GM21423 (cell line): ENCODE measurements around the gene TMEM266.

ENCODE experiments used
- ATAC-seq: cut with Tn5 transposase; IDR thresholded peaks from one replicate; pipeline ENCODE4 v1.9.1; 2021; ENCODE audit warnings: mild to moderate bottlenecking, moderate library complexity; ENCODE audit not compliant: unreplicated experiment

Gene TMEM266

DNA sequence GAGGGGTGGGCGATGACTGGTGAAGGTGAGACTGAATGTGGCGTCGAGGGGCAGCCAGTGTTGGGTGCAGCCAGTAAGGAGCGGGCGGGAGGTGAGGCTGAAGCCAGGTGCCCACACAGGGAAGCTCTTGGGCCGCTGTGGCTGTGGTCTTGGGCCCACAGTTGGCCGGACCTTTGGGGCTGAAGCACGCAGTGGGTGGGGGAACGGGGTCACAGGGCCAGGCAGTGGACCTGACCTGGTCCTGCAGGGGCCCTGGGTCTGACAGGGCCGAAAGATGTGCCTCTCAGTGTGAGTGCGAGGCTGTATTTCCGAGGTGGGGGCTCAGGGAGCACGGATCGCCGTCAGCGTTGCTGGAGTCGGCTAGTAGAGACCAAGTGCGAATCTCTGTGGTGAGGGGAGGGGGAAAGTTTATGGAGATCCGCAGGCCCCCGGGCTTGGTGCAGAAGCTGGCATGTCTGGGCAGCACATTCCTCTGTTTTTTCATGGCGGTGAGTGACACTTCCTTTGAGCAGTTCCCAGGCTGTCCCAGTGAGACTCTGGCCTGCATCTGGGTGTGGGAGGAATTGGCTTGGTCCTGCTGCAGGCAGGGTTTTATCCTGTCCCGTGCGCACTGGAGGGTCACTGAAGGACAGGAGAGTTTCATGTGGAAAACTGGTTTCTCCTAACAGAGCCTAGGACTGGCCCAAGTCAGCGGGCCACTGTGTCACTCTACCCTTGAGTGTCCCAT lies 100.8 kb downstream of the TMEM266 start:
- no peak for ATAC-seq

- no peak for ATAC-seq
These were observed 101.6 kb downstream of the TMEM266 start for GRCh38 chr15:76161153-76162035.

DNA sequence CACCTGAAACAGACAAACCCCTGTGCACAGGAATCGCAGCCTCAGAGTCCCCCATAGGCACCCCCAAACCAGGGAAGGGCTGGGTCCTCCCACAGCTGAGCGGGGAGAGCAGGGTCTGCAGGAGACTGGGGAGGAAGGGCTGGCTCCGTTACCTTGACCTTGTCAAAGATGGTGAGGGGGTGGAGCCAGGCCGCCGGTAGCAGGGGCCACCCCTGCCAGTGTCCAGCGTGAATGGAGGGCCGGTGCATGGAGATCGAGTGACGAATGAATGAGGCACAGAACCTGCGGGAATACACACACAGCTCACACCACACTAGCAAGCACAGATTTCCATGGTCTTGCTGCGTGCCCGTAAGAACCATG lies 102.2 kb downstream of the TMEM266 start:
- no peak for ATAC-seq

- ATAC-seq: no peak
These were observed 103.1 kb downstream of the TMEM266 start for GRCh38 chr15:76162784-76163456.

DNA sequence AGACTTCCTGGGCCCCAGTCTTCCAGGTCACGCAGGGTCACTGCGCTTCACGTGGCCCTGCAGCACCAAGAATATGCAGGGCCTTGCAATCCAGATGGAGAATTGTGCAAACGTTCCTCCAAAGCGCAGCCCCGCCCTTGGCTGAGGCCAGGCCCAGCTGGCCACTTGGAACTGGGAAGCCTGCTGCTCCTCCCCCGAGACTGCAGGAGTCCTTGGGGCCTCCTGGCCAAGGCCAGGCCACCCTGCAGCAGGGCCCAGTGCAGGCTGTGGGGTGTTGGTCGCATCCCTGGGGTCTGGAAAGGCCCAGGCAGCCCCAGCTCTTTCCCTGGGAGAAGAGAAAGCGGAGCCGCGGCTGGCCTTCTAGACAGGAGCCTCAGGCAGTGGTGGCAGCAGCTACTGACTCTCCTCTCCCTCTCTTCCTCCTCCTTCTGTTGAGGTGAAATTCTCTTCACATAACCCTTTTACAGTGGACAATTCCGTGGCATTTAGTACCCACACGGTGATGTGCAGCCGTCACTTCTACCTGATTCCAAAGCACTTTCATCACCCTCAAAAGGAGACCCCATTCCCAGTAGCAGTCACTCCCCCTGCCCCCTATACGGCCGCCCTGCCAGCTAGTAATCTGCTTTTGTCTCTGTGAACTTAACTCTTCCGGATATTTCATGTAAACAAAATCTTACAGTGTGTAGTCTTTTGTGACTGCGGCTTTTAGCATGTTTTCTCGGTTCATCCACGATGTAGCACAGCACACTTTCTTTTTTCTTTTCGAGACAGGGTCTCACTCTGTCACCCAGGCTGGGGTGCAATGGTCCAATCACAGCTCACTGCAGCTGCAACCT lies 103.9 kb downstream of the TMEM266 start:
- ATAC-seq: no peak

DNA sequence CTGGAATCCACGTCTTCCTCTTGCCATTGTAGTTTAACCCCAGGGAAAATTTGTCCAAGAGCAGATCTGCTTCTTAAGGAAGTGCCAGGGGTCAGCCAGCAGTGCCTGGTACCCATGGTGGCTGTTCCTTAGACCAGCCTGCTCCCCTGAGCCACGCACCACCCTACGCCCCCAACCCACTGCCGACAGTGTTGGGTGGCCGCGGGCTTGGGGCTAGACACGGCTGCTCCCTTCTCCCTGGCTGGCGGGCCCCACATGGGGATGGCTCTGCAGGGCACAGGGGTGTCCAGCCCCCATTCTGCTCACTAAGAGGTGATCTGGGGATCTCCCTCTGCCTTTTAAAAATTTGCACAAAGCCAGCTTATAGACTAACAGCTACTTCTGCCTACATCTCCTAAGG lies 104.8 kb downstream of the TMEM266 start:
- no peak for ATAC-seq

- ATAC-seq: no peak
These were observed 106.2 kb downstream of the TMEM266 start for GRCh38 chr15:76165951-76166350.

- ATAC-seq: no peak
These were observed 108.6 kb downstream of the TMEM266 start for GRCh38 chr15:76168237-76168984.

DNA sequence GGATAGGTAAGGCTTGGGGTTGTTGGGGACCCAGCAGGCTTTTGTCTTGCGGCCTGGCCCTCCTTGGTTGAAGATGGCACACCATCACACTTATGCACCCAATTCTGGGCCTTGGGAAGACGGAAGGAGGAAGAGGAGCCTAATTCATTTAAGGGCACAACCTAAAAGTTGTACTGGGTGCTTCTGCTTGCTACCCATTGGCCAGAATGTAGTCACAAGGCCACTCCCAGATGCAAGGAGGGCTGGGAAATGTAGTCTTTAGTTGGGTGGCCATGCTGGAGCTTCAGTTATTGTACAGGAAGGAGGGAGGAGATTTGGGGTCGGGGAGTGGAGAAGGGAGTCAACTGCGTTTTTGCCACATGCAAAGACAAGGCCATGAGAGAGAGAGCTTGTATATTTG lies 109.2 kb downstream of the TMEM266 start:
- no peak for ATAC-seq

- no peak for ATAC-seq
These were observed 110.4 kb downstream of the TMEM266 start for GRCh38 chr15:76169911-76170800.

GRCh38 chr15:76172782-76173181 lies 113.0 kb downstream of the TMEM266 start:
- ATAC-seq: no peak

DNA sequence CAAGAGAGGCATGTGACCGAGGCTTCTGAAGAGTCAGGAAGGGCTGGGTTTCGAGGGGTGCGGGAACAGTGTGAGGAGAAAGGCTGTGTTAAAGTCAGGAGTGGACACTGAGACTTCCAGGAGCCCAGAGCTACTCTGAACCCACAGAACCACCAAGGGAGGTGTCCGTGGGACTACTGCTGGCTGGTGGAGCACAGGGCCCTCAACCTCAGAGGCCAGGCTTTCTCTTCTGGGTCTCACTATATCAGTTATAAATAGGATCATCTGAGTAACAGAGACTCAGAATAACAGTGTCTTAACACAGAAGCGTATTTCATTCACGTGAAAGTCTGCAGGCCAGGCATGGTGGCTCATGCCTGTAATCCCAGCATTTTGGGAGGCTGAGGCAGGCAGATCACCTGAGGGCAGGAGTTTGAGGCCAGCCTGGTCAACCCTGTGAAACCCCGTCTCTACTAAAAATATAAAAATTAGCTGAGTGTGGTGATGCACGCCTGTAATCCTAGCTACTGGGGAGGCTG lies 113.6 kb downstream of the TMEM266 start:
- no peak for ATAC-seq

GRCh38 chr15:76174654-76175053 lies 114.9 kb downstream of the TMEM266 start:
- ATAC-seq: no peak

GRCh38 chr15:76175442-76175841 lies 115.7 kb downstream of the TMEM266 start:
- no peak for ATAC-seq

- no peak for ATAC-seq
These were observed 116.3 kb downstream of the TMEM266 start for GRCh38 chr15:76176059-76176458.

GRCh38 chr15:76176487-76177085 lies 116.8 kb downstream of the TMEM266 start:
- no peak for ATAC-seq

- no peak for ATAC-seq
These were observed 117.8 kb downstream of the TMEM266 start for GRCh38 chr15:76177491-76178040.
